T-helper 2 cell (primary cell): ENCODE results near the gene SLC6A20.
"Not testable (repeated sequence)": the region's sequence is repeated elsewhere in the genome, so short reads cannot be mapped to it uniquely, and the experiment has no call there.

Experiments used
- DNase-seq, 5 experiments: peaks; one replicate each; pipeline versions ENCODE4 v3.0.0 to v3.0.0-alpha.2; 2012 to 2022

SLC6A20 gene

DNA sequence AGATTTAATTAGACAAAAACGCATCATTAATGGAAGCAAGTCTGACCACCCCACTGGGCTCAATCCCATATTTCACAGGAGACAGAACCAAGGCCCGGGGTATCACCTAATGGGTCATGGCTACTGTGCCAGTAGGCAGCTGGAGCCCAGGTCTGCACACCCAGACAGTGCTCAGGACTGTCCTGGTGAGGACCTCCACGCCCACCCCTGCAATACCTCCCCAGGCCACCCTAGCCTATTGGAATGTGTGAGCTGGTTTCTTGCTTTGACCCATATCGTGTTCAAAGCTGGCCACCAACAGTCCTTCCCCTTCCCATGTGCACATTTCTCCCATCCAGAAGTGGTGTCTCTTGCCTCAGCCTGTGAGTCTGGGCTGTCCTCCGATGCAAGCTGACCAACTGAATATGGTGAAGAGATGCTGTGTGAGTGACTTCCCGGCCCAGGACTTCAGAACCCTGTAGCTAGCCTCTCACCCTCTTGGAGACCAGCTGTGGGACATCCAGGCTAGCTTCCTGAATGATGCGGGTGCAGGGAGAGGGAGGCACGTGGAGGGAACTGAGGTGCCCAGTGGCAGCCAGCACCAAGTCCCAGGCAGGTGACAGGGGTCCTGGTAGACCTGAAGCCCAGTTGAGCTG is 19.1 kb downstream of the SLC6A20 start:
- no peak for DNase-seq

DNA sequence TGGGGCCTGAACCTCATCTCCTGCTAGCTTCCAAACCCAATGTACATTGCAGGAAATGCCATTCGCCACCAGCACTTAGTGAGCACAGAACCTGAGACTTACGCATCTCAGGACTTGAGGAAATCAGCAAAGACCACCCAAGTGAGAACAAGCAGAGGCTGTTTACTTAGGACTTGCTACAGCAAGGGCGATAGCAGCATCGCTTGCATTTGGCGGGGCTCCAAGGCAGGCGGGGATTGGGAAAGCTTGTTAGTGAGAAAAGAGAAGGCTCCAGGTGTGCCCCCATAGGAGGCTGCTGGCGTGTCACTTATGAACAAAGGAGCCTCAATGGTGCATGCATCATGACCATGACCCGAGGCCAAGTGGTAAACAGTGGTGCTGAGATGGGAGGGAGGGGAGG is 19.7 kb downstream of the SLC6A20 start:
- no peak for DNase-seq

DNA sequence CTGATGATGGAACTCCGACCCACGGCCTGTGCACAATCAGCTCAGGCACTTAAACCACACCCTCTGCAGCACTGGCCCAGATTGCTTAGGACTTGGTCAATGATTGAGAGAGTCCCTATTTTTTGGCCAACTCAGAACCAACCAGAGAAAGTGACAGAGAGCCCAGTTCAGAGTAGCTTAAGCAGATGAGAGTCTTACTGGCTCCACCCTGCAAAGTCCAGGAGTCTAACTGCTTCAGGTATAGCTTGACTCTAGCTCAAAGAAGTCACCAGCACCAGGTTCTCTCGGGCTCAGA is 20.1 kb downstream of the SLC6A20 start:
- DNase-seq, result no peak

DNA sequence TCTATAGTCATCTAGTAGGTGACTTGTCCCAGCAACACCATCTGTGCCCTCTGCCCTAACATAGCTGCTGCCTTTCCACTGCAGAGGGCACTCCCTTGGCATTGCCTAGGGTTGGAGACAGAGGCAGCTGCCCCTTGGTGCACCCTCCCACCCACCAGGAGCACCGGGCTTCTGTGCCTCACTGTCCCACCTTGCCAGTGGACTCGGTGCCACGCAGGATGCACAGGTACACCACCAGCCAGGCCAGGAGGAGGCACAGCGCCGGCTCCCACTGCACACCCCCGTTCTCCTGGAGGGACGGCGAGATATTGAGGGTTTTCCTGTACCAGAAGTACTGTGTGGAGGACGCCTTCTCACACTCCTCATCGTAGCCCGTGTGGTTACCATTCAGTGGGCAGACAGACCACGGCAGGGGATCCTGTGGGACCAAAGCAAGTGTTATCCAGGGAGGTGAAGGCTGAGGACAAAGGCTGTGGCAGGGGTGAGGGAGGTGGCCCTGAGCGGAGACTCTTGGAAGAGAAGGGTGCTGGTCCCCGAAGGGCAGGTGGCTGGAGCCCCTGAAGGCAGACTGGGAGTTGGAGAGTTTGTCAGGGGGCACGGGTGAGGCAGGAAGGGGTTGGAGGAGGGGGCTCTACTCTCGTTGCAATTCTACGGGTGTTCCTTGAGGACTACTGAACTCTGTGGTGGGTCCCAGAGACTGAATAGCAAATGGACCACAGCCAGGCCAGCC is 20.6 kb downstream of the SLC6A20 start:
- no peak for DNase-seq

DNA sequence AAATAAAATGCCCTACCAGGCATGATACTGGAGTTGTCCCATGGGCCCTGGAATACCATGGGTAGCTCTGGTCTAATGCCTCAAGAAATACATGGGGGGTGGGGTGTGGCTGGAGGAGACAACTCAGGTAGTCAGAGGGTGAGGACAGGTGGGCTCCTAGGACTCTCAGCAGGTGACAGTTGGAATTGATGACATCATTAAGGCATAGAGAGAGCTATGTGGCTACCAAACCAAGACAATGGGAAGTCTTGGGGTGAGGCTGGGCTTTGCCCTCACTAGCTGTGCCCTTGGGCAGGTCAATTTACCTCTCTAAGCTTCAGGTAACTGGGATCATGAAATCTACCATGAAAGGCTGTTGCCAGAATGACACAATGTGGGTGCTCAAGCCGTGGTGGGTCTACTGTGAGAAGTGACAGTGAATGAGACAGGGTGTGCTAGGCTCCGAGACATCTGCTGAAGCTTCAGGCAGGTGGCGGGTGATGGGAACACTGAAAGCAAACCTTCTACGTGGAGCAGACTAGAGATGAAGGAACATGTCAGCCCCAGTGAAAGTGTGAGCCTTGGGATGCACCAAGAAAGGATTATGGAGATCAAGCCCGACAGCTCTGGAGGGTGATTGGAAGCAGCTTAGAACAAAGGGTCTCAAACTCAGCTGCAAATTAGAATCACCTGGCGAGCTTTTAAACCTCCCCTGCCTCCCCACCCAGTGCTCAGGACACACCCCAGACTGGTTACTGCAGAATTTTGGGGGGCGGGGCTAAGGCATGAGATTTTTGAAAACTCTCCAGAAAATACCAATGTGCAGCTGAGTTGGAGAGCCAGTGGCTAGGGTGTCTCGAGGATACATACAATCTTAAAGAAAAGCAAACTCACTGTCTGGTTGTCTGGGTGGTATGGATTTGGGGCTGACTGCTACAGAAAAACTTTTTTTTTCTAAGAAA is 21.5 kb downstream of the SLC6A20 start:
- no peak for DNase-seq

DNA sequence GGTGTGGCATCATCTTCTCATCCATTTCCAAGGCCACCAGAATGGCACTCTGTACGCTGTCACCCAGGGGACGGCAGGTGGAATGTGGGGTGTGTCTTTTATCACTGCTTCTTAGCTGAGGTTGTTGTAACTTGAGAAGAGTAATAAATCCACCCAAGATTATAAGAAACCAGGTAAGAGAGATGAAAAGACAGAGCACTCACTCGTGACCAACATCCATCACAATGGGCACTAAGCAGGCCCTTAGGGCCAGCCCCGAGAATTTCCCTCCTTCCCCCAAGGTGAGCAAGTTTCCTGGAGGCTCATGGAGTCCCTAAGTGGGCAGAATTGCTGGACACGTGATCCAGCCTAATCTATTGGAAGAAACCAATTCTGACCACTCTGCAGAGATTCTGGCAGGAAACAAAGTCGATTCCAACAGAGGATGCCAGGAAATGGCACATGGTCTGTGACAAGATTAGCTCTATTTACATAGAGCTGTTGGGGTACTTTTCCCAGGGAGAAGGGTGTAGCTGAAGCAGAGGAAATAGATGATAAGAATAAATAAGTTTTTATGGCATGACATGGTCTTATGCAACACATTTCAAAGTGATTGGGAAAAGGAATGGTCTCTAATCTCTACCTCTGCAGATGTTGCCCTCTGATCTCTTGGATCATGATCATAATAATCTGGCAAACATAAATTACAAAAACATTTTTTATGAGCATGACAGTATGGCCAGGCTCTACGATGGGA is 22.5 kb downstream of the SLC6A20 start:
- no peak for DNase-seq

DNA sequence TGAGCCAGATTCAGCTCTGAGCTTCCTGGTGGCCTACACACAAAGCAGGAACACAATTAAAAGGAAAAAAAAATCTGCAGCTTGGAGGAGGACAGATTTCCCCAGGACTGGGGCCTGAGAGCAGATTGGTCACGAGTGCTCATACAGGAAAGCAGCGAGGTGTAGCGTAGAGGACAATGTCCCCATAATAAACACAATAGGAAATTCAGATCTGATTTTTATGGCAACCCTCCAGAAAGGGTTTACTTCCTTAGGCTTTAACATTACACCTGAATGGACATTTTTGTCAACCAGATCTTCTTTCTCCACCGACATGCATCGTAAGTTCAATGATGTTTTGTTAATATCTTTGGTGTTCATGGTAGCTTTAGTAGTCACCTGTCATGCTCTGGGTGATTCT is 23.3 kb downstream of the SLC6A20 start:
- DNase-seq, result no peak

DNA sequence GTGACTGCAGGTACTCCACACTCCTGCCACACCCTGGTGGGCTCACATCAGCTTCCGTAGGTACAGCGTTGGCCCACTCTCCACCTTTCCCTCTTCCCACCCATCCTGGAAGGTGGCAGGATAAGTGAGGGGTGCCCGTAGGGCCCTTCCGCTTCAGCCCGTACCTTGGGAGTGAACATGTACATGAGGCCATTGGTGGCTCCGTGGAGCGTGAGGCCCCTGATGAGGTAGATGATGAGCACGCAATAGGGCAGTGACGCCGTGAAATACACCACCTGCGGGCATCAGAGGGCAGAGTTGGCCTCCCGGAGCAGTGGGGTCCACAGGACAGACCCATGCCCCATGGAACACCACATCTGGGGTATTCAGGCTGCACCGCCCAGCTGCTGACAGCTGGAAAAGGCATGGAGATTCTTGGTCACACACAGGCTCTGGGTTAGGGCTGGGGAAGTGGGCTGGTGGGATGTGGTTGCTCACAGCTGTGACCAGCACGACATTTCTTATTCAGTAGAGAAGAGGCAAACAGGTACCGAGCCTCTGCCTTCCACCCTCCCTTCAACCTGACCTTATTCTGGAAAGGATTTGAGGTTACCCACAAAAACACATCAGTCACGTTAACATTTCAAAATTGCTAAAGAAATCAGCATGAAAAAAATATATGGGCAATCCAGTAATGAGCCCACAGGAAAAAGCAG is 23.8 kb downstream of the SLC6A20 start:
- DNase-seq, result peak in 2 of 5 experiments; percentile 26 to 62

DNA sequence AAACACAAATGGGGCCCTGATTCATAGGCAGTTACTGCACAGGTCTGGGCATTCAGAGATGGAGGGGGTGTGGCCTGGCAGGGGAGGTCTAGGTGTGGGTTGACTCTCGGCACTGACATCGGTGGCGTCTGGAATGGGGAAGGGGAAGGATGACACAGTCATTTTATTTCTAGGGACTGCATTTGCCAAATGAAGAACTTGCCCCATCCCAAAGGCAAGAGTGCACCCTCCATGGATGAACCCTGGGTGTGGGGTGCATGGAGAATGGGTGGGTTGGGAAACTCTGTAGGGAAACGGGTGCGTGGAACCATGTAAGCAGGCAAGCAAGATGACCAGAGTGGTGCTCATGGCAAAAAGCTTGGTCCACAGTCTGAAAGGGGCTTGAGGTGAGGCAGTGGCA is 24.5 kb downstream of the SLC6A20 start:
- DNase-seq, result no peak

DNA sequence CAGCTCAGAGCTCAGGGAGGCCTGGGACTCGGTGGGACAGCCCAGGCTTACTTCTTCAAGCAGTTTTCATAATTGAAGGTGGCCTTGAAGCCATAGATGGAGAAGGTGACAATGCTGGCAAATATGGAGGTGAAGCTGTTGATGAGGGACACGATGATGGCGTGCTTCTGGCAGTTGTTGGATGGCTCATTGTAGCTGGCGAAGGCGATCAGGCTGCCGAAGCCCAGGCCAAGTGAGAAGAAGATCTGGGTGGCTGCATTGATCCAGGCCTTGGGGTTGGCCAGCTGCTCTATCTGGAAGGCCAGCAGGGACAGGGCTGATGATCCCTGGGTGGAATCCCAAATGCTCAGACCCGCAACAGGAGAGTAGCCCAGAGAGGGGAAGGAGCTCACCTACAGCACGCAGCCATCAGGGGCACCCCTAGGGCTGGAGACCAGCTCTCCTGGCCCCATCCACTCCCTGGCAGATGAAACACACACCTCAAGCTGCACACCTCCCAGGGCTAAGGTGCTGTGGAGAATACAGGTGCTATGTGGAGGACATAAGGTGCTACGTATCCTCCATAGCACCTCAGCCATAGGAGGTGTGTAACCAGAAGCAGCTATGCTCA is 25.1 kb downstream of the SLC6A20 start:
- DNase-seq, result no peak

DNA sequence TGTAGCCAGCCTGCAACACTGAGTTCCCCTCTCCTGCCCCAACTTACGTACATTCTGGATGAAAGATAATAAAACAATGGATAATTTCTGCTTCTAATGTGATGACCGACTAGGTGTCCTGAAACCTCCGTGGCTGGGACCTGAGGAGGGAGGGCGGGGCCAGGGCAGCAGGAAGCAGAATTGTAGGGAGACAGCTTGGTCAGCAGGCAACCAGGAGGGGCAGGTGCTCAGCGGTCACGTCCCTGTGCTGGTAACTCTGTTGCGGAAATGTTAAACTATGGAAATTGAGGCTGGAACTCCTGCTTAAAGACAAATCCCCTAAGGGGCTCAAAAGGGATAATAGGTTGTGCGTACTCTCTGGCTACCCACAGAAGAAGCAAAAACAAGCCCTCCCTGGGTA is 30.4 kb downstream of the SLC6A20 start:
- no peak for DNase-seq

DNA sequence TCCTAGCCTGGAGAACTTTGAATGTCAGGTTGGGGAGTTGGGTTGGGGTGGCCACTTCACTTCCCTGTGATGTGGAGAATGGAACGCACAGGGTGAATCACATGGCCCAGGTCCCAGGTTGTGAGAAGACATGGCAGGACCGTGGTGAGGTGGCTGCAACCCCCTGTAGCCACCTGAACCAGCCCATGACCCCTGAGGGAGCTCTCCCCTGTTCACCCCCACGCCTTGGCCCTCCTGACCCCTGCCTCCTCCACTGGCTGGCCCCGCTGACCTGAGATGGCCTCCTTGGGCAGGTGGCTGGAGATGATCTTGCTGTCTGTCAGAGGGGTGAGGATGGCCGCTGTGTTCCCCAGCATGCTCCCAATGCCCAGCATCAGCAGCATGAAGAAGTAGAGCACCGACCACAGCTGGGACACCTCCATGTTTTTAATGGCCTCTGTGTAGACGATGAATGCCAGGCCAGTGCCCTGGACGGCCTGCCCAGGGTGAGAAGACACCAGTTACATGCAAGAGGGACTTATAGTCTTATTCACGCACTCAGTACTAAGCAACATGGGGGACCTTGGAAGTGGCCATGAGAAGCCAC is 31.0 kb downstream of the SLC6A20 start:
- DNase-seq, result no peak

DNA sequence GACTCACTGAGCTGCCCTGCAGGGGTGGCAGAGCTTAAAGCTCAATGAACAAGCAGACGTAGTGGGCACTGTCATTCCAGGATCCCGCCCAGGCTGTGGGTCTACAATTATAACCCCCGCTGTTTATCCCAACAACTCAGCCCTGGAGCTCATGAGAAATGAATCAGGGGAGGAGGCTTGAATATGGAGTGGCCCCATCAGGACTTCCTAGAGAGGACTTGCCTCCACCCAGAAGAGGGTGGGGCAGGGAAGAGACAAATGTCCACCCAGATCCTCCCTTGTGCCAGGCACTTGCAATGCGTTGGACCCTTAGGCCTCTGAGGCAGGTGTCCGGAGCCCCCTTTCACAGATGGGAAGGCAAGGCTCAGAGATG is 33.0 kb downstream of the SLC6A20 start:
- no peak for DNase-seq

DNA sequence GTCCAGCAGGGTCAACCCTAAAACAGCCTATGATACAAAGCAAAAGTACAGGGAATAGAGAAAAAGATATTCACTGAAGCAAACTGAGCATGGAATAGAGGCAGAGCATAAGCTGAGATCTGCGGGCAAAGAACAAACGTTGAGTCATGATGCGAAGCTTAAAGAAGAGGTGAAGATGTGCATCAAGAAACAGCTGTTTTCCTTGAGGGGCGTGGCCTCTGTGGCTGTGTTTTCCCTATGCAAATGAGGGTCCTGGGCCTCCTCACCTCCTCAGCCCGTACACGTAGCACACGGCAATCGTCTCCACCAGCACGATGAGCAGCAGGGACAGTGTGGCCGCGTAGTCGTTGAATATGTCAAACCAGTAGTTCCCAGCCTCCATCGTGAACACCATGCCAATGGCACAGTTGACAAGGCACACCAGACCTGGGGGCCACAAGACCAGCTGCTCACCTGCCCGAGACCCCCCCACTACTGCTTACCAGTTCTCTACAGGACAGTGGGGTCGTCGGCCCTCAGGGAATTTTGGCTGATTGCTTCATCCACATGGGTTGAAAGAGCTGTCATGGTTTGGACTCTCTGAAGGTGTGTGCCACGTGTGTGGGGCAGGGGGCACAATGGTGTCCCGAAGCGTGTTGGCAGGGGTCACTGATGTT is 33.6 kb downstream of the SLC6A20 start:
- no peak for DNase-seq

DNA sequence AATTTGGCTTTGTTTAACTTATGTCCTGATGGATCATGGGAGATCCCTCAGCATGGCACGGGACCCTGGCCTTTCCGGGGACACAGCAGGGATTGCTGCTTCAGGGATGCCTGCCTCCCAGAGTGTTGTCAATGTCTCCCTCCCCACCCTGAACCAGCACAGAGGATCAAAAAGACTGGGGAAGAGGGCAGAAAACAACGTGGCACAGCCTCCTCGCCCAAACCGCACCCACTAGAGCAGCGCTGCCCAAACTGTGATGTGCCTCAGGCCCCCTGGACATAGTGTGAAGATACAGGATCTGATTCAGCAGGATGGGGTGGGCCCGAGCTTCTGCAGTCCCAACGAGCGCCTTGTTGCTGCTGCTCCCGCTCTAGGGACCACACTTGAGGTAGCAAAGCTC is 34.5 kb downstream of the SLC6A20 start:
- no peak for DNase-seq

DNA sequence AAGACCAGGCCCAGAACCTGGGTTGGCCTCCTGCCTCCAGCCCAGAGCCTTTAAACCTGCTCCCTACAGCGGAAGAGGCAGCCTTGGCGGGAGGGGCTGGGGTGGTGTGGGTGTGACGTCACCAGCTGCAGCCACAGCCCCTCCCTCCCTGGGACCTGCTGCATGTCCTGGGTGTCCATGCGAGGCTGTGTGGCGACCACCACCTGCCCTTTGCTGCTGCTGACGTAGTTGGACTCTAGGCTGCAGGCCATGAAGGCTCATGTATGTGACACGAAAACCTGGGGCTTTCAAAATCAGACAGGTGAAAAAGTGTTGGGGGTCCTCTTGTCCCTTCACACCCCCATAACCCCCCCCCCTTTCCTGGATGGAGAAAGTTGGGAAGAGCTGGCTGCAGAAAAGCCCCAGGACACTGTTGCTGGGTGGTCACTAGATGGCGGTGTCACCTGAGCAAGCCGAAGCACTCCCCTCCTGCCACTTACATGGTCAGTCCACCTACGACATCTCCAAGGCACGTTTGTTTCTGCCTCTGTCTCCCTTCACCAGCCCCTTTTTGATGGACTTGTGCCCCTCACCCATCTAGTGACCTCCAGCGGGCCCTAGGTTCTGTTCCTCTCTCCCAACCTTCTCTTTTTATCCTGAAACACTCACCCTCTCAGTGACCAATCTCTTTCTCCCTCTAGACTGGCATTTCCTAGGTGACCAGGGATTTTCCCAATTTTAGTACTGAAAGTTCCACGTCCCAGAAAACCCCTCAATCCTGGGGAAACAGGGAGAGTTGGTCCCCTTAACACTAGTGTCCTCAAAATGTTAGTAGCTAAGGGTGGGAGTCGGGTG is 35.2 kb downstream of the SLC6A20 start:
- peak in 3 of 5 experiments; percentile 18 to 46 (median 19) for DNase-seq

DNA sequence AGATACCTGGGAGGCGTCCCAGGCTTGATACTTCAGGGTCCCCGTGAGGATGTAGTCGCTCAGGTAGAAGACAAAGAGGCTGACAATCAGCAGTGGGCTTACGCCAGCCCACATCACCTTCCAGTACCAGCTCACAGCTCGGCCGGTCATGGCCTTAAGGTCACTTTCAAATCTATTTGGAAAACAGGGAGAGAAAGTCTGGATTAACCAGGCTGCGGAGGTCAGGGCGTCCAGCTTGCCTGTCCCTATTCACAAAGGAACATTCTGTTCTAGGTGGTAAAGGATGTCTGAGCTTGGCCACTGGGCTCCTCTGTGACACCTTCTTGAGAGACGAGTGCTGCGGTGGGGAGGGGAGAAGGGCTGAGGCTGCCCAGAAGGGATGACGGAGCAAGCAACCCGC is 36.5 kb downstream of the SLC6A20 start:
- DNase-seq, result no peak

DNA sequence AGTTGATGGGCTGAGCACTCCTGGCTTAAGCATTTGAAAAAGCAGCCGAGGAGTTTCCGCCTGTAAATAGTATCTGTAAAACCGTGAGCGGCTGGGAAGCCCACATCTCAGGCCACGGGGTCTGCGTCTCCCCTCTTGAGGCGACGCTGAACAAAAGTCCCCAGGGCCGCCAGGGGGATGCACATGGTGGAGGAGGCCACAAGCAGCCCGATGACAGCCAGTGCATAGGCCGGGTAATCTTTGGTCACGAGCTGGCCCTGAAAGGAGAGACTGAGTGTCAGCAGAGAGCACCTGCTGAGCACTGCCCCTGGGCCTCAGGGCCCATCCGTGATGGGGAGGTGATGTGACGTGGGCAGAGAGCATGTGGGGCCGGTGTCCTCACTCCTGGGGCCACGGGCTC is 37.5 kb downstream of the SLC6A20 start:
- no peak for DNase-seq

DNA sequence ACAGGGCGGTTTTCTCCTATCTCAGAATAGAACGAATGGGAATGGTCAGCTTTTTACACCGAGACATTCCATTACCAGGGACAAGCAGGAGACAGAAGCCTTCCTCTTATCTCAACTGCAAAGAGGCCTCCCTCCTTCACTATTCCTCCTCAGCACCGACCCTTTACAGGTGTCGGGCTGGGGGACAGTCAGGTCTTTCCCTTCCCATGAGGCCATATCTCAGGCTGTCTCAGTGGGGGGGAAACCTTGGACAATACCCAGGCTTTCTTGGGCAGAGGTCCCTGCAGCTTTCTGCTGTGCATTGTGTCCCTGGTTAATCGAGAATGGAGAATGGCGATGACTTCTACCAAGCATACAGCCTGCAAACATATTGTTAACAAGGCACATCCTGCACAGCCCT is 39.2 kb downstream of the SLC6A20 start:
- DNase-seq, result not testable (repeated sequence)

DNA sequence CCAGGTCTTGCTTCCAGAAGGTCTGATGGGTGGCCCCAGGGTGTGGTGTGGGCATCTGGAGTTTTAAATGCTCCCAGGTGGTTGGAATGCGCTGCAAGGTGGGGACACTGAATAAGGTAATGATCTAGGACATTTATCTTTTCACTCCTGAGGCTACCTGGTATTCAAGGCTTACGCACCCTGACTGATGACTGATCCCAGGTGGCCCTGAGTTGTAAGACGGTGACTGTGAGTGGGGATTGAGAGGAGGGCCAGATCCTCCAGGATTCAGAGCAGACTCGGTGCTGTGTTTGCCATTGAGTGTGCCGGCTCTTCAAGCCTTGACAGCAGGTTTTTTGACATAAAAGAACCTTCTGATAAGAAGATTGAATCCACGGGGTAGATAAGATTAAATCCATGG is 40.3 kb downstream of the SLC6A20 start:
- DNase-seq, result no peak
